Esophagus squamous epithelium (tissue), 5 donors: ENCODE data around the gene ASPDH. TPM values are rescaled to one million over a fixed set of nuclear protein-coding genes. Genes with fewer than 3 reads are reported as not detected.

Experiments used
- DNase-seq: peaks from one replicate; lab custom pipeline; 2025; lab: John Stamatoyannopoulos, UW
- H3K27ac ChIP-seq, 4 donors: fragments of 200-600 bp; sonication (generic); one replicate each; pipeline ENCODE4 v1.5.1; 2016 to 2019; ENCODE audit warnings: mild to moderate bottlenecking in 1 of 4
- H3K27me3 ChIP-seq, 4 donors: fragments of 200-600 bp; sonication (generic); 1 replicate in 3 of 4; 2 replicates in 1 of 4; pipeline versions ENCODE4 v1.5.1 to v1.6.0; 2017 to 2021; ENCODE audit warnings: antibody characterized with exemption in 1 of 4
- H3K36me3 ChIP-seq, 3 donors: fragments of 200-600 bp; sonication (generic); one replicate each; pipeline ENCODE4 v1.5.1; 2016 to 2019
- H3K4me1 ChIP-seq, 3 donors: fragments of 200-600 bp; sonication (generic); one replicate each; pipeline ENCODE4 v1.5.1; 2017 to 2019
- H3K4me3 ChIP-seq, 4 donors: fragments of 200-600 bp; sonication (generic); 1 replicate in 3 of 4; 2 replicates in 1 of 4; pipeline ENCODE4 v1.5.1; 2016 to 2019; ENCODE audit warnings: mild to moderate bottlenecking in 2 of 4, moderate library complexity in 1 of 4
- H3K9me3 ChIP-seq, 3 donors: fragments of 200-600 bp; sonication (generic); one replicate each; pipeline ENCODE4 v1.5.1; 2016 to 2019
- CTCF ChIP-seq, 6 experiments: fragments of 450-650 bp in 4 of 6; fragments of 200-600 bp in 2 of 6; sonication (generic) in 2 of 6; IDR thresholded peaks; one replicate each; pipeline ENCODE4 v1.5.1; 2016 to 2019; ENCODE audit warnings: antibody characterized with exemption in 6 of 6, mild to moderate bottlenecking in 4 of 6, moderate library complexity in 4 of 6
- POLR2A ChIP-seq, 4 donors: fragments of 450-650 bp; IDR thresholded peaks; one replicate each; pipeline ENCODE4 v1.6.1; 2017; ENCODE audit warnings: antibody characterized with exemption in 4 of 4, mild to moderate bottlenecking in 4 of 4, moderate library complexity in 3 of 4
- whole genome bisulfite sequencing, 2 donors: methylation state at CpG; one replicate each; pipeline ENCODE4 v1.1.5; 2018; 5-methylcytosine and 5-hydroxymethylcytosine counted together
- intact Hi-C: fragments of 100-400 bp; cut with DNase I; formaldehyde crosslinking; loops from one replicate; pipeline ENCODE4 v1.15.0; 2022
- total RNA-seq, 4 donors: library from RNA; depleted of rRNA; stranded (reverse); fragments of >200 nt; gene quantifications; one replicate each; pipeline ENCODE4 v1.1.0, GENCODE V29; 2016
- donor health status: DM: yes; HTN: yes; CAD: no.

ASPDH gene
- total RNA-seq, 4 donors from 2014 or later = not detected

- no peak for DNase-seq
Observed at GRCh38 chr19:50509366-50509765, 4.3 kb downstream of the ASPDH start.

GRCh38 chr19:50508843-50509190 lies 4.9 kb downstream of the ASPDH start:
- no peak for DNase-seq
- whole genome bisulfite sequencing, 2 donors = 77 to 92% methylated on average over 3 of the region's 3 CpGs

More at GRCh38 chr19:50509366-50509765, 4.3 kb downstream of the ASPDH start:
- Histone ChIP-seq H3K27me3 (peaks cover 0 to 8% (median 0%) of the 10 kb centered on the region in 4 donors), H3K4me1 (peaks cover 7 to 25% (median 8%) of the 10 kb centered on the region in 3 donors), H3K9me3 (no peaks in the 10 kb centered on the region), H3K27ac (no peak overlapping the region), H3K4me3 (no peak overlapping the region), H3K36me3 (peaks cover 0 to 16% (median 0%) of the 10 kb centered on the region in 3 donors)
- intact Hi-C loops = no loop called here
- 81 to 84% methylated on average over 8 to 11 of the region's 11 CpGs for WGBS, 2 donors
- no peak for TF ChIP-seq POLR2A (IDR thresholded peaks at IDR 0.05)
- TF ChIP-seq CTCF (IDR thresholded peaks at IDR 0.05) = no peak

DNA sequence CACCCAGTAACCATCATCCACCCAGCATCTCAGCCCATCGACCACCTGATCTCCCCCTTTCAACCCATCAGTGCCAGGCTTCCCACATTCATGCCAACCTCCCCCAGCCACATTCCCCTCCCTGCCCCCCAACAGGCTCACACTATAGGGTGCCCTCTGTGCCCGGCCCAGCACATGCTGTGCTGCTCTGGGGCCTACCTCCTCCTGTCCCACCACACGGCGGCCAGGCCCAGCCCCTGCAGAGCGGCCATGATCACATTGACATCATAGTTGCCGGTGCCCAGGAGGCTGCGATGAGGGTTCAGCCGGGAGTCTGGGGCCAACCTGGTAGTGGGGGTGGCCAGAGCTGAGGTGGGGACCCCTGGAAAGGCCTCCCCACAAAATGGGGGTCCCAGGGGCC lies 6.3 kb downstream of the ASPDH start:
- H3K9me3 ChIP-seq = no peaks in the 10 kb centered on the region
- intact Hi-C loops = no loop called here
- 88 to 97% methylated on average over 1 to 6 of the region's 8 CpGs for WGBS, 2 donors
- peaks cover 0 to 16% (median 0%) of the 10 kb centered on the region in 3 donors for H3K36me3 ChIP-seq
- H3K27ac ChIP-seq = no peak overlapping the region
- DNase-seq = no peak
- H3K27me3 ChIP-seq = no peaks in the 10 kb centered on the region
- no peak for TF ChIP-seq CTCF (IDR thresholded peaks at IDR 0.05)
- no peak for TF ChIP-seq POLR2A (IDR thresholded peaks at IDR 0.05)
- peaks cover 7 to 25% (median 8%) of the 10 kb centered on the region in 3 donors for H3K4me1 ChIP-seq
- no peak overlapping the region for H3K4me3 ChIP-seq

More at GRCh38 chr19:50508843-50509190, 4.9 kb downstream of the ASPDH start:
- no peaks in the 10 kb centered on the region for H3K9me3 ChIP-seq
- H3K4me3 ChIP-seq = no peak overlapping the region
- intact Hi-C loops = no loop called here
- peaks cover 7 to 25% (median 8%) of the 10 kb centered on the region in 3 donors for H3K4me1 ChIP-seq
- H3K27ac ChIP-seq = no peak overlapping the region
- peaks cover 0 to 3% (median 0%) of the 10 kb centered on the region in 4 donors for H3K27me3 ChIP-seq
- TF ChIP-seq CTCF (IDR thresholded peaks at IDR 0.05) (no peak), POLR2A (IDR thresholded peaks at IDR 0.05) (no peak)
- peaks cover 0 to 16% (median 0%) of the 10 kb centered on the region in 3 donors for H3K36me3 ChIP-seq

DNA sequence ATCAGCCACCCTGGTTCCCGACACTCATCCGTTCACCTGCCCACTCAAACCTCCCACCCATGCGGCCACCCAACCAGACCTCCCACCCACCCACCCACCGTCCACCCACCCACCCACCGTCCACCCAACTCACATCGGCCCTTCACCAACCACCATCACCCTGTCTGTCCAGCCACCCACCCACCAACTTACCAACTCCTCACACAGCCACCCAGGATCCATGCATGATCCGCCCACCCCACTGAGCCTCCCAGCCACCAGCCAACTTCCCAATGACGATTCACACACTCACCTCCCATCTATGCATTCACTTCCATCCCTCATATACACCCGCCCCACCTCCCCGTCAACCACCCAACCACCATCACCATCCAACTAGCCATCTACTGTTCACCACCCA lies 7.0 kb downstream of the ASPDH start:
- no peaks in the 10 kb centered on the region for H3K9me3 ChIP-seq
- WGBS, 2 donors = 91% methylated on average over 6 to 10 of the region's 10 CpGs
- H3K4me3 ChIP-seq = no peak overlapping the region
- intact Hi-C loops = no loop called here
- H3K4me1 ChIP-seq = peaks cover 7 to 20% (median 8%) of the 10 kb centered on the region in 3 donors
- H3K27ac ChIP-seq = no peak overlapping the region
- peaks cover 0 to 16% (median 0%) of the 10 kb centered on the region in 3 donors for H3K36me3 ChIP-seq
- no peak for DNase-seq
- TF ChIP-seq POLR2A (IDR thresholded peaks at IDR 0.05) (no peak), CTCF (IDR thresholded peaks at IDR 0.05) (no peak)
- no peaks in the 10 kb centered on the region for H3K27me3 ChIP-seq

DNA sequence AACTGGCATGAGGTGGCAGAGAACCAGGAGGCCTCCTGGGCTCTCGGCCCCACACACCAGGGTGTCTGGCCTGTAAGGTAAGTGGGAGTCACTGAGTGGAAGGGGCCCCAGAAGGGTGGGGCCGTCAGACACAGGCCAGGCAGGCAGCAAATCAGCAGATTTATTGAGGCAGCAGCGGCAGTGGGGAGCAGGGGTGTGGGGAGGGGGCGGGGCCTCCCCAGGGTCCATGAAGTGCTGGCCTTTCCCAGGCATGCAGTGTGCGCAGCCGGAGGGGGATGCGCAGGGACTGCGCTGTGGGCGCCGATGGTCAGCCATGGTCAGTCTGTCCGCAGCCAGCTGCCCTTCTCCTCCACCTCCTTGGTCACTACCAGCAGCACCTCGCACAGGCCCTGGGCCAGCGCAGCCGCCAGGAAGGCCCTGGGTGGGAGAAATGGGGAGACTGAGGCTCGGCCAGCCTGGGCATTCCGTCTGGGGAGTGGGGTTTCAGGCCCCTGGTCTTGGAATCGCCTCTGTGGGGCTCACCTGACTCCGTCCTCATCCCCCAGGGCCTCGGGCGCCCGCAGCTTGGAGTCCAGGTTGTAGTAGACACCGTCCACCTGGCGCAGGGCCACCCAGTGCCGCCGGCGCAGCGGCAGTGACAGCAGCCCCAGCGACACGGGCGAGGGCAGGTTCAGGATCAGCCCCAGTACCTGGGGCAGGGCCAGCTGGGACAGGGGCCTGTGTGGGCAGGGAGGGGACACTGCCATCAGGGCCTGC lies 7.7 kb downstream of the ASPDH start:
- H3K27me3 ChIP-seq = no peaks in the 10 kb centered on the region
- intact Hi-C loops = no loop called here
- H3K4me1 ChIP-seq = peaks cover 7 to 17% (median 8%) of the 10 kb centered on the region in 3 donors
- WGBS, 2 donors = 82 to 100% methylated on average over 2 to 10 of the region's 30 CpGs
- H3K9me3 ChIP-seq = no peaks in the 10 kb centered on the region
- H3K27ac ChIP-seq = no peak overlapping the region
- no peak for DNase-seq
- no peak overlapping the region for H3K4me3 ChIP-seq
- no peak for TF ChIP-seq CTCF (IDR thresholded peaks at IDR 0.05)
- no peak for TF ChIP-seq POLR2A (IDR thresholded peaks at IDR 0.05)
- peaks cover 0 to 16% (median 0%) of the 10 kb centered on the region in 3 donors for H3K36me3 ChIP-seq
